Measurements from ENCODE around the gene NPS.

DNA sequence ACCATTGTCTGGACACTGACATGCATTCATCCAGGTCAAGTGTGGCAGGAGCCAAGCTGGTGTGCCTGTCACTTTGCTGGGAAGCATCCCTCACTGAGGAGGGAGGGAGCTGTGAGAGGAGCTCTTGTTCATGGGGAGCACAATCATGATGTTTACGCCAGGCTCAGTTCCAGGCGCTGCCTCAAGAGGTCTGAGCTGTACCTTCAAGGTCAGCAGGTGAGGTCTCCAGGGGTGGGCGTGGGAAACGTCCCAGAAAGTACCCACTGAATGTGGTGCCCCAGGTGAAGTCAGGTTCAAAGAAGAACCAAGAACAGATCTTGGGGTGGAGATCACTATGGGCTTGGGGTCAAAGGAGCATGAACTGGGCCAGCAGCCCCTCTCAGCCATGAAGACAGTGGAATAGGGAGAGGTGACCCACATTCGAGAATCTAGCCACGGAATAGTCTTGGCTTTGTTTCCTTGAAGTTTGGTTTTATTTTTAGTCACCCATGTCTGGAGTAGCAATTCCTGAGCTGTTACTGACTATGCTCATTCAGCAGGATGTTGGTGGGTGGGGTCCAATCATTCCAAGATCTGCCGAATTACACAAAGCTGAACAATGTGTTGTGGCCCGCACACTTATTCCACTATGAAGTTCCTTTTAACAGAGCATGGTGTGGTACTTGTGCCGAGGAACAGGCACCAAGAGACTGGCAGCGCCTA lies 29.3 kb downstream of the NPS start:
- TF ChIP-seq, protein P1, sequence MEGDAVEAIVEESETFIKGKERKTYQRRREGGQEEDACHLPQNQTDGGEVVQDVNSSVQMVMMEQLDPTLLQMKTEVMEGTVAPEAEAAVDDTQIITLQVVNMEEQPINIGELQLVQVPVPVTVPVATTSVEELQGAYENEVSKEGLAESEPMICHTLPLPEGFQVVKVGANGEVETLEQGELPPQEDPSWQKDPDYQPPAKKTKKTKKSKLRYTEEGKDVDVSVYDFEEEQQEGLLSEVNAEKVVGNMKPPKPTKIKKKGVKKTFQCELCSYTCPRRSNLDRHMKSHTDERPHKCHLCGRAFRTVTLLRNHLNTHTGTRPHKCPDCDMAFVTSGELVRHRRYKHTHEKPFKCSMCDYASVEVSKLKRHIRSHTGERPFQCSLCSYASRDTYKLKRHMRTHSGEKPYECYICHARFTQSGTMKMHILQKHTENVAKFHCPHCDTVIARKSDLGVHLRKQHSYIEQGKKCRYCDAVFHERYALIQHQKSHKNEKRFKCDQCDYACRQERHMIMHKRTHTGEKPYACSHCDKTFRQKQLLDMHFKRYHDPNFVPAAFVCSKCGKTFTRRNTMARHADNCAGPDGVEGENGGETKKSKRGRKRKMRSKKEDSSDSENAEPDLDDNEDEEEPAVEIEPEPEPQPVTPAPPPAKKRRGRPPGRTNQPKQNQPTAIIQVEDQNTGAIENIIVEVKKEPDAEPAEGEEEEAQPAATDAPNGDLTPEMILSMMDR (IDR thresholded peaks at IDR 0.05) = no peak
- TF ChIP-seq POLR2A (IDR thresholded peaks at IDR 0.05) = no peak
